ENCODE data around the gene TSHZ1.

- no peak for TF ChIP-seq POLR2A (IDR thresholded peaks at IDR 0.05)
- no peak for TF ChIP-seq CTCF (IDR thresholded peaks at IDR 0.05)
Measured at GRCh38 chr18:75261430-75262223, 51.0 kb downstream of the TSHZ1 start.

Measured in body of pancreas (tissue), 4 donors.